Measurements from ENCODE around the gene ZBTB20.

Gene ZBTB20

DNA sequence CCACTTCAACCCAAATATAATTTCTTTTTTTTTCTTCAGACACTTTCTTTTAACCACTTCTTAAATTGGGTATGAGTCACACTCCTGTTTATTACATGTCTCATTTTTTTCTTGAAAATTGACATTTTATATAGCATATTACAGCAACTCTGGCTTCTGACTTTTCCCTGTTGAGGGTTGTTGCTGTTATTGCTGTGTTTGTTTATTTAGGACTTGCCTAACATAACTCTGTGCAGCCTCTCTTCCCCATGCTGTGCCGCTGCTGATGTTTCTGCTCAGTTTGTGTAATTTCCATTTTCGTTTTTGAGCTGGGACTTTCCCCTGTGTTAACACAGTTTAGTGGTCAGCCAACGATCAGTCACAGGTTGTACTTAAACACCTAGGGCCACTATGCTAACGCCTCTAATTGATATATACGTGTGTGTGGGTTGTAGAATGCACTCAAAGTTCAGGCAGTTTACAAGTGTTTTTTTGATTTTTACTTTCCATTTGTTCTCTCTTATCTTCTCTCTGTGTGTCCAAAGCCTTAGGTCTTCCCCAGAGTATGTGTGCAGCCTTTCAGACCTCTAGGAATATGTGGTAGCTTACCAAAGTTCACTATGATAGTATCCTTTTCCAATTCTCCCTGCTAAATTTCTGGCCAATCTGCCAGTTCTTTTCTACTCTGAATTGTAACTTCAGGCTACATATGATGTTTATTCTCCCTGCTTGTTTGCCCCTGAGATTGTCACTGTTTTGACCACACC is 337.2 kb downstream of the ZBTB20 start:
- Histone ChIP-seq H4K20me1 (ENCODE audit: insufficient read depth, low read length) (no peaks in the 10 kb centered on the region), H3K9me3 (ENCODE audit: insufficient read depth, low read length) (no peaks in the 10 kb centered on the region), H3K4me3 (ENCODE audit: low read length) (peak overlapping the region; percentile 57), H3K4me1 (ENCODE audit: low read length) (peaks cover 13% of the 10 kb centered on the region), H2AFZ (ENCODE audit: low read depth, low read length) (peak overlapping the region; percentile 2; the same call in 1 of the 2 replicates), H3K79me2 (ENCODE audit: low read length) (no peaks in the 10 kb centered on the region), H3K27me3 (ENCODE audit: low read depth, low read length) (no peaks in the 10 kb centered on the region), H3K36me3 (replicated peaks; ENCODE audit: low read depth, low read length) (no peaks in the 10 kb centered on the region), H3K9ac (ENCODE audit: low read length) (peak overlapping the region; percentile 7; the same call in 1 of the 2 replicates), H3K4me2 (ENCODE audit: low read length) (peak overlapping the region; percentile 61), H3K27ac (ENCODE audit: low read length) (no peak overlapping the region)
- TF ChIP-seq, protein P1, sequence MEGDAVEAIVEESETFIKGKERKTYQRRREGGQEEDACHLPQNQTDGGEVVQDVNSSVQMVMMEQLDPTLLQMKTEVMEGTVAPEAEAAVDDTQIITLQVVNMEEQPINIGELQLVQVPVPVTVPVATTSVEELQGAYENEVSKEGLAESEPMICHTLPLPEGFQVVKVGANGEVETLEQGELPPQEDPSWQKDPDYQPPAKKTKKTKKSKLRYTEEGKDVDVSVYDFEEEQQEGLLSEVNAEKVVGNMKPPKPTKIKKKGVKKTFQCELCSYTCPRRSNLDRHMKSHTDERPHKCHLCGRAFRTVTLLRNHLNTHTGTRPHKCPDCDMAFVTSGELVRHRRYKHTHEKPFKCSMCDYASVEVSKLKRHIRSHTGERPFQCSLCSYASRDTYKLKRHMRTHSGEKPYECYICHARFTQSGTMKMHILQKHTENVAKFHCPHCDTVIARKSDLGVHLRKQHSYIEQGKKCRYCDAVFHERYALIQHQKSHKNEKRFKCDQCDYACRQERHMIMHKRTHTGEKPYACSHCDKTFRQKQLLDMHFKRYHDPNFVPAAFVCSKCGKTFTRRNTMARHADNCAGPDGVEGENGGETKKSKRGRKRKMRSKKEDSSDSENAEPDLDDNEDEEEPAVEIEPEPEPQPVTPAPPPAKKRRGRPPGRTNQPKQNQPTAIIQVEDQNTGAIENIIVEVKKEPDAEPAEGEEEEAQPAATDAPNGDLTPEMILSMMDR (IDR thresholded peaks at IDR 0.05; ENCODE audit: low read depth, low read length) = no peak
- no peak for TF ChIP-seq EZH2phosphoT487 (IDR thresholded peaks at IDR 0.05; ENCODE audit: low read depth)

DNA sequence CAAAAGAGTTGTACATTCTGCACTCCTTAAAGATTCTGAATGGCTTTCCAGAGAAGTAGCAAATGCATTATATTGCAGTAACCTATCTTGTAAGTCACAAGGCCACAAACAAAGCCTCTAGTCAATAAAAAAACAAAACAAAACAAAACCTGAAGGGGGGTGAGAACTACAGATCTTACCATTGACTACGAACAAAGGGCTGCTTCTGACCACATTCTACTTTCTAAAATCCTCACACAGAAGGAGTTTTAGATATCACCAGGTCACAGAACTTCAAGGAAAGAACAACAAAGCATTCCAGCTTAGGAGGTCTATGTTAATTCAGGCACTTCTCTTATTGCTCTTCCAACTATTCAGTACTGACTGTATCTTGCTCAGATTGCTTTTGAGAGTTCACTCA is 343.0 kb downstream of the ZBTB20 start:
- no peak overlapping the region for H2AFZ ChIP-seq (ENCODE audit: low read depth, low read length)
- H3K4me3 ChIP-seq (ENCODE audit: low read length) = no peak overlapping the region
- H3K4me2 ChIP-seq (ENCODE audit: low read length) = no peak overlapping the region
- no peaks in the 10 kb centered on the region for H3K9me3 ChIP-seq (ENCODE audit: insufficient read depth, low read length)
- no peaks in the 10 kb centered on the region for H4K20me1 ChIP-seq (ENCODE audit: insufficient read depth, low read length)
- H3K4me1 ChIP-seq (ENCODE audit: low read length) = peaks cover 2% of the 10 kb centered on the region; the same call in 1 of the 2 replicates
- H3K27ac ChIP-seq (ENCODE audit: low read length) = no peak overlapping the region
- H3K9ac ChIP-seq (ENCODE audit: low read length) = no peak overlapping the region
- no peaks in the 10 kb centered on the region for H3K79me2 ChIP-seq (ENCODE audit: low read length)
- no peaks in the 10 kb centered on the region for H3K36me3 ChIP-seq (replicated peaks; ENCODE audit: low read depth, low read length)
- TF ChIP-seq EZH2phosphoT487 (IDR thresholded peaks at IDR 0.05; ENCODE audit: low read depth) = no peak
- TF ChIP-seq, protein P1 (IDR thresholded peaks at IDR 0.05; ENCODE audit: low read depth, low read length) = no peak
- H3K27me3 ChIP-seq (ENCODE audit: low read depth, low read length) = no peaks in the 10 kb centered on the region

DNA sequence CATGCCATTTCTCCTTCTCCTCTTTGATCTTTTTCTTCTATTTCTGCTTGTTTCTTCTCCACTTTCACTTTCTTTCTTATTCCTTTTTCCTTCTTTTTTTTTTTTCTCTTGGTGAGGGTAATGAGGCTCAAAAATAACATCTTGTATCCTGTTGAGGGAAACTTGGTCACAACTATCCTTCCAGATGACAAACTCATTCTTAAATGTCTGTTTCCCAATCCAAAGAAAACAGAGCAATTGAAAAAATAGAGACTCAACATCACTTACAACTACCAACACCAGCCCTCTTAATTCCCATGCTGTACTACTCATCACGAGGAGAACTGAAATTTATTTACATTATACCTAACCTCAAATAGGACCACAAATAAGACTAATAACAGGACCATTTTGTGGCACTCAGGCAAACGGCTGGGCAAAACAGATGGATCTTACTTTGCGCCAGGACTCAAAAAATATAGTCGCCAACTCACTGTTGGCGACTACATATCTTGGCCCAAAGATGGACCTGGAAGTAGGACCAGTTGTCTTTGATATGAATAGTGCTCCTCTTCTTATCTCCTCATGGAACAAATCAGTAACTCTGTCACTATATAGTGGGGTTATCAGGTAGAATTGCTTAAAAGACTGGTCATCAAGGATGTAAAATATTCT is 343.9 kb downstream of the ZBTB20 start:
- TF ChIP-seq, protein P1 (IDR thresholded peaks at IDR 0.05; ENCODE audit: low read depth, low read length) = no peak
- TF ChIP-seq EZH2phosphoT487 (IDR thresholded peaks at IDR 0.05; ENCODE audit: low read depth) = no peak
- Histone ChIP-seq H2AFZ (ENCODE audit: low read depth, low read length) (no peak overlapping the region), H4K20me1 (ENCODE audit: insufficient read depth, low read length) (no peaks in the 10 kb centered on the region)

DNA sequence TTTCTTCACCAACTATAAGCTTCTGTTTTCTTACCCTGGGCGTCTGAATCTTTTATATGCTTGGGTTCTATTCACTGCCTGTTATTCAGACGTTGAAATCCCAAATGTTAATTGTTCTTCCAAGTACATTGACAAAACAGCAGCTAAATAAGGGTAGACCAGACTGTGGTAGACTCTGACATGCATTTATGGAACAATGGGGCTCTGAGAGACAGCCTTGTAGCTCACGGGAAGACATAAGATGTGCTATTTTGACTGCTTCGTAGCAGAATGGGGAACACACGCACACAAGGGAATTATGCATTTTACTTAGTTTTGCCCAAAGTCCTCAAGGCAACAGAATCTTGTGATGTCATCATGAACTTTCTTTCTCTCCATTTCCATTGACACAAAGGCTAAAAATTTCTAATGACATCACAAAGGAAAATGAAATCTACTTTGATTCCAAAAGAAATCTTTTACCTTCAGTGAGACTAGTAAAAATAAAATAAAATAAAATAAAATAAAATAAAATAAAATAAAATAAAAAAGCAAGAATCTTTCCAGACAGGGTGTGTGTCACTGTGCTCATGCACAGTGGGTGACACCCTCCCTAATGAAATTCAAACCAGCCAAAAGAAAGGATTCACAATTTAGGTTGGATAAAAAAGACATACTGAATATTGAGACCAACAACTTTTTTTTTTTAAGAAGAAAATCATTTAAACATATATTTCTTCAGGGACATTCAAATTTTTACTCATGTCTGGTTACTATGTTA is 346.6 kb downstream of the ZBTB20 start:
- Histone ChIP-seq H3K9ac (ENCODE audit: low read length) (no peak overlapping the region), H2AFZ (ENCODE audit: low read depth, low read length) (no peak overlapping the region), H4K20me1 (ENCODE audit: insufficient read depth, low read length) (no peaks in the 10 kb centered on the region), H3K27ac (ENCODE audit: low read length) (no peak overlapping the region), H3K4me1 (ENCODE audit: low read length) (no peaks in the 10 kb centered on the region), H3K4me3 (ENCODE audit: low read length) (no peak overlapping the region), H3K4me2 (ENCODE audit: low read length) (no peak overlapping the region), H3K79me2 (ENCODE audit: low read length) (no peaks in the 10 kb centered on the region), H3K9me3 (ENCODE audit: insufficient read depth, low read length) (no peaks in the 10 kb centered on the region), H3K36me3 (replicated peaks; ENCODE audit: low read depth, low read length) (no peaks in the 10 kb centered on the region), H3K27me3 (ENCODE audit: low read depth, low read length) (no peaks in the 10 kb centered on the region)
- TF ChIP-seq EZH2phosphoT487 (IDR thresholded peaks at IDR 0.05; ENCODE audit: low read depth) = no peak
- TF ChIP-seq, protein P1 (IDR thresholded peaks at IDR 0.05; ENCODE audit: low read depth, low read length) = no peak

More for the DNA sequence above, 343.9 kb downstream of the ZBTB20 start:
- H3K36me3 ChIP-seq (replicated peaks; ENCODE audit: low read depth, low read length) = no peaks in the 10 kb centered on the region
- H3K27ac ChIP-seq (ENCODE audit: low read length) = no peak overlapping the region
- H3K4me1 ChIP-seq (ENCODE audit: low read length) = no peaks in the 10 kb centered on the region
- no peak overlapping the region for H3K4me2 ChIP-seq (ENCODE audit: low read length)
- H3K4me3 ChIP-seq (ENCODE audit: low read length) = no peak overlapping the region
- H3K27me3 ChIP-seq (ENCODE audit: low read depth, low read length) = no peaks in the 10 kb centered on the region
- H3K9ac ChIP-seq (ENCODE audit: low read length) = no peak overlapping the region
- H3K9me3 ChIP-seq (ENCODE audit: insufficient read depth, low read length) = no peaks in the 10 kb centered on the region
- H3K79me2 ChIP-seq (ENCODE audit: low read length) = no peaks in the 10 kb centered on the region

All from OCI-LY3 (cell line).